OCI-LY3 (cell line): Measurements from ENCODE around the gene SHROOM2.

Experiments
- H2AFZ ChIP-seq: fragments of 200-600, 300-600 bp; shearing (Covaris generic); 2 replicates; pipeline ENCODE4 v1.6.0; 2014; ENCODE audit warnings: antibody characterized with exemption, low read depth, low read length
- H3K27ac ChIP-seq: fragments of 200-600, 300-600 bp; sonication (generic); 2 replicates; pipeline ENCODE4 v1.5.1; 2014; ENCODE audit warnings: mild to moderate bottlenecking, low read length, moderate library complexity, mixed read lengths
- H3K27me3 ChIP-seq: fragments of 200-600, 300-600 bp; sonication (generic); 2 replicates; pipeline ENCODE4 v1.6.1; 2014; ENCODE audit warnings: low read depth, low read length, mixed read lengths
- H3K36me3 ChIP-seq: fragments of 200-600, 300-600 bp; sonication (generic); replicated peaks from 2 replicates; pipeline ENCODE3; 2014; ENCODE audit warnings: low read depth, low read length, mixed read lengths
- H3K4me1 ChIP-seq: fragments of 300-600, 200-600 bp; sonication (generic); 2 replicates; pipeline ENCODE4 v1.6.1; 2014; ENCODE audit warnings: low read length, mixed read lengths
- H3K4me2 ChIP-seq: fragments of 200-600, 300-600 bp; sonication (generic); 2 replicates; pipeline ENCODE4 v1.6.1; 2014; ENCODE audit warnings: low read length, mixed read lengths
- H3K4me3 ChIP-seq: fragments of 300-600, 200-600 bp; sonication (generic); 2 replicates; pipeline ENCODE4 v1.5.1; 2014; ENCODE audit warnings: antibody characterized with exemption, mild to moderate bottlenecking, low read length, moderate library complexity
- H3K79me2 ChIP-seq: fragments of 300-600, 200-600 bp; shearing (Covaris generic); 2 replicates; pipeline ENCODE4 v1.6.1; 2014; ENCODE audit warnings: mild to moderate bottlenecking, low read length, mixed read lengths
- H3K9ac ChIP-seq: fragments of 300-600, 200-600 bp; shearing (Covaris generic); 2 replicates; pipeline ENCODE4 v1.6.0; 2014; ENCODE audit warnings: mild to moderate bottlenecking, low read length, moderate library complexity
- H3K9me3 ChIP-seq: fragments of 200-600, 300-600 bp; shearing (Covaris generic); 2 replicates; pipeline ENCODE4 v1.6.1; 2014; ENCODE audit warnings: low read length, mixed read lengths; ENCODE audit not compliant: insufficient read depth
- H4K20me1 ChIP-seq: fragments of 200-600, 300-600 bp; sonication (generic); 2 replicates; pipeline ENCODE4 v1.6.1; 2016; ENCODE audit warnings: low read length, mixed read lengths; ENCODE audit not compliant: insufficient read depth
- CTCF ChIP-seq: fragments of 200-600, 300-600 bp; sonication (generic); IDR thresholded peaks from 2 replicates; pipeline ENCODE4 v1.5.1; 2014; ENCODE audit warnings: antibody characterized with exemption, low read length, low read depth
- EZH2phosphoT487 ChIP-seq: fragments of 200-600 bp; shearing (Covaris generic); IDR thresholded peaks from 2 replicates; pipeline ENCODE4 v1.6.1; 2018; ENCODE audit warnings: antibody characterized with exemption, mixed run types, low read depth

SHROOM2 gene

GRCh38 chrX:9825966-9826365, 39.7 kb downstream of the SHROOM2 start:
- no peaks in the 10 kb centered on the region for H4K20me1 ChIP-seq
- H3K9me3 ChIP-seq, result no peaks in the 10 kb centered on the region
- H2AFZ ChIP-seq, result no peak overlapping the region
- no peak overlapping the region for H3K4me3 ChIP-seq
- TF ChIP-seq EZH2phosphoT487, result no peak
- no peak for TF ChIP-seq CTCF
- H3K4me2 ChIP-seq, result no peak overlapping the region
- no peaks in the 10 kb centered on the region for H3K79me2 ChIP-seq
- H3K4me1 ChIP-seq, result peaks cover 22% of the 10 kb centered on the region
- peaks cover 33% of the 10 kb centered on the region for H3K27me3 ChIP-seq
- H3K9ac ChIP-seq, result no peak overlapping the region
- H3K27ac ChIP-seq, result no peak overlapping the region
- H3K36me3 ChIP-seq, result no peaks in the 10 kb centered on the region

- Histone ChIP-seq H3K4me2 (peak overlapping the region; percentile 89), H4K20me1 (no peaks in the 10 kb centered on the region), H3K9ac (peak overlapping the region; percentile 19; the same call in 1 of the 2 replicates), H3K9me3 (no peaks in the 10 kb centered on the region), H3K4me1 (peaks cover 22% of the 10 kb centered on the region), H2AFZ (no peak overlapping the region), H3K27ac (peak overlapping the region; percentile 71), H3K36me3 (no peaks in the 10 kb centered on the region), H3K27me3 (peaks cover 28% of the 10 kb centered on the region), H3K79me2 (no peaks in the 10 kb centered on the region), H3K4me3 (peak overlapping the region; percentile 60)
- TF ChIP-seq EZH2phosphoT487 (no peak), CTCF (no peak)
Observed at GRCh38 chrX:9829308-9830267, 43.4 kb downstream of the SHROOM2 start.

- no peaks in the 10 kb centered on the region for H3K79me2 ChIP-seq
- no peak overlapping the region for H3K9ac ChIP-seq
- no peaks in the 10 kb centered on the region for H4K20me1 ChIP-seq
- no peaks in the 10 kb centered on the region for H3K36me3 ChIP-seq
- H3K4me3 ChIP-seq, result no peak overlapping the region
- H3K9me3 ChIP-seq, result no peaks in the 10 kb centered on the region
- peaks cover 32% of the 10 kb centered on the region for H3K4me1 ChIP-seq
- no peak overlapping the region for H2AFZ ChIP-seq
- H3K4me2 ChIP-seq, result no peak overlapping the region
- H3K27me3 ChIP-seq, result peaks cover 11% of the 10 kb centered on the region
- H3K27ac ChIP-seq, result no peak overlapping the region
- no peak for TF ChIP-seq CTCF
- TF ChIP-seq EZH2phosphoT487, result no peak
Observed at GRCh38 chrX:9832811-9833210, 46.6 kb downstream of the SHROOM2 start.

GRCh38 chrX:9835585-9836210, 49.5 kb downstream of the SHROOM2 start:
- H4K20me1 ChIP-seq, result no peaks in the 10 kb centered on the region
- no peak overlapping the region for H3K4me3 ChIP-seq
- H2AFZ ChIP-seq, result no peak overlapping the region
- peaks cover 17% of the 10 kb centered on the region for H3K4me1 ChIP-seq
- no peak overlapping the region for H3K4me2 ChIP-seq
- no peaks in the 10 kb centered on the region for H3K9me3 ChIP-seq
- H3K27ac ChIP-seq, result no peak overlapping the region
- no peaks in the 10 kb centered on the region for H3K36me3 ChIP-seq
- TF ChIP-seq EZH2phosphoT487 (no peak), CTCF (no peak)
- peaks cover 8% of the 10 kb centered on the region for H3K27me3 ChIP-seq
- H3K79me2 ChIP-seq, result no peaks in the 10 kb centered on the region
- no peak overlapping the region for H3K9ac ChIP-seq
